Liver (tissue), 9 donors: Measurements from ENCODE around the gene ARHGAP4. TPM values are rescaled to one million over a fixed set of nuclear protein-coding genes. Genes with fewer than 3 reads are reported as not detected.

Experiments
- DNase-seq: peaks from one replicate; pipeline ENCODE4 v3.0.0-alpha.2; 2017; ENCODE audit warnings: low spot score
- H3K27ac ChIP-seq, 2 donors: one replicate each; pipeline ENCODE4 v1.7.0; 2013; ENCODE audit warnings: inconsistent platforms in 2 of 2, low read length in 2 of 2, control low read depth in 1 of 2, low read depth in 1 of 2, mild to moderate bottlenecking in 1 of 2
- H3K27me3 ChIP-seq, 4 donors: one replicate each; pipeline versions ENCODE4 v1.6.1 to v1.7.0; 2013; ENCODE audit warnings: low read length in 3 of 4, inconsistent platforms in 1 of 4, mild to moderate bottlenecking in 1 of 4, moderate library complexity in 1 of 4; ENCODE audit not compliant: control insufficient read depth in 4 of 4, insufficient read depth in 4 of 4
- H3K36me3 ChIP-seq, 4 donors: one replicate each; pipeline versions ENCODE4 v1.6.1 to v1.7.0; 2013; ENCODE audit warnings: low read length in 3 of 4, mild to moderate bottlenecking in 3 of 4, low read depth in 1 of 4, moderate library complexity in 1 of 4; ENCODE audit not compliant: control insufficient read depth in 4 of 4, insufficient read depth in 3 of 4
- H3K4me1 ChIP-seq, 4 donors: one replicate each; pipeline versions ENCODE4 v1.6.1 to v1.7.0; 2013; ENCODE audit warnings: low read length in 3 of 4, mild to moderate bottlenecking in 3 of 4, moderate library complexity in 1 of 4; ENCODE audit not compliant: control insufficient read depth in 4 of 4, insufficient read depth in 4 of 4
- H3K4me3 ChIP-seq, 3 donors: one replicate each; pipeline versions ENCODE4 v1.6.1 to v1.7.0; 2013; ENCODE audit warnings: low read length in 3 of 3, control low read depth in 1 of 3, low read depth in 1 of 3, mild to moderate bottlenecking in 1 of 3
- H3K9ac ChIP-seq, 2 donors: one replicate each; pipeline ENCODE4 v1.7.0; 2013; ENCODE audit warnings: low read length in 2 of 2, mild to moderate bottlenecking in 2 of 2, moderate library complexity in 2 of 2, control low read depth in 1 of 2, low read depth in 1 of 2
- H3K9me3 ChIP-seq, 4 donors: one replicate each; pipeline versions ENCODE4 v1.6.1 to v1.7.0; 2013; ENCODE audit warnings: low read length in 3 of 4; ENCODE audit not compliant: control insufficient read depth in 4 of 4
- ATF3 ChIP-seq: IDR thresholded peaks from 2 replicates; pipeline ENCODE4 v1.6.1; 2016; ENCODE audit warnings: antibody characterized with exemption
- EGR1 ChIP-seq, 2 donors: IDR thresholded peaks; 2 replicates each; pipeline ENCODE4 v1.6.1; 2016 to 2018; ENCODE audit warnings: antibody characterized with exemption in 2 of 2, low read depth in 2 of 2
- FOXA1 ChIP-seq: IDR thresholded peaks from 2 replicates; pipeline ENCODE4 v1.6.1; 2016; ENCODE audit warnings: antibody characterized with exemption
- FOXA2 ChIP-seq: IDR thresholded peaks from 2 replicates; pipeline ENCODE4 v1.6.1; 2016; ENCODE audit warnings: antibody characterized with exemption
- GABPA ChIP-seq, 2 donors: IDR thresholded peaks in 1 of 2; conservative IDR thresholded peaks in 1 of 2; 2 replicates each; pipeline ENCODE4 v1.6.1; 2016; ENCODE audit warnings: antibody characterized with exemption in 2 of 2, mild to moderate bottlenecking in 1 of 2, moderate library complexity in 1 of 2
- HNF4A ChIP-seq, 2 donors: conservative IDR thresholded peaks; 2 replicates each; pipeline ENCODE4 v1.6.1; 2016; ENCODE audit warnings: antibody characterized with exemption in 2 of 2, mild to moderate bottlenecking in 2 of 2
- HNF4G ChIP-seq: IDR thresholded peaks from 2 replicates; pipeline ENCODE4 v1.6.1; 2016; ENCODE audit warnings: antibody characterized with exemption
- JUND ChIP-seq, 2 donors: IDR thresholded peaks; 2 replicates each; pipeline ENCODE4 v1.6.1; 2016; ENCODE audit warnings: antibody characterized with exemption in 2 of 2
- NR2F2 ChIP-seq: IDR thresholded peaks from 2 replicates; pipeline ENCODE4 v1.6.1; 2016; ENCODE audit warnings: antibody characterized with exemption
- RAD21 ChIP-seq, 2 donors: IDR thresholded peaks; 2 replicates each; pipeline ENCODE4 v1.6.1; 2016; ENCODE audit warnings: antibody characterized with exemption in 2 of 2, mild to moderate bottlenecking in 2 of 2
- REST ChIP-seq: IDR thresholded peaks from 2 replicates; pipeline ENCODE4 v1.6.1; 2016; ENCODE audit warnings: antibody characterized with exemption, mild to moderate bottlenecking
- RXRA ChIP-seq, 2 donors: IDR thresholded peaks; 2 replicates each; pipeline ENCODE4 v1.6.1; 2017 to 2018; ENCODE audit warnings: antibody characterized with exemption in 2 of 2, mild to moderate bottlenecking in 1 of 2
- SP1 ChIP-seq: IDR thresholded peaks from 2 replicates; pipeline ENCODE4 v1.6.1; 2018; ENCODE audit warnings: antibody characterized with exemption, mild to moderate bottlenecking
- TAF1 ChIP-seq: conservative IDR thresholded peaks from 2 replicates; pipeline ENCODE4 v1.6.1; 2016; ENCODE audit warnings: antibody characterized with exemption, mild to moderate bottlenecking
- YY1 ChIP-seq: IDR thresholded peaks from 2 replicates; pipeline ENCODE4 v1.6.1; 2016; ENCODE audit warnings: antibody characterized with exemption, mild to moderate bottlenecking
- ZBTB33 ChIP-seq: IDR thresholded peaks from 2 replicates; pipeline ENCODE4 v1.6.1; 2016; ENCODE audit warnings: antibody characterized with exemption
- WGBS: extraction: QIAGEN DNeasy Blood & Tissue Kit; methylation state at CpG from one replicate; pipeline ENCODE4 v1.1.7; 2013; 5-methylcytosine and 5-hydroxymethylcytosine counted together
- polyA plus RNA-seq, 2 donors: library from polyadenylated mRNA; stranded (reverse) in 1 of 2; unstranded in 1 of 2; fragments of 200-250 nt in 1 of 2; fragments of >200 nt in 1 of 2; fragmentation: Nextera tagmentation in 1 of 2; extraction: Ambion mirVana in 1 of 2; gene quantifications; one replicate each; pipeline versions ENCODE4 v1.2.1 to v1.2.3, GENCODE V29; 2013 to 2015
- total RNA-seq, 2 donors: library from RNA; depleted of rRNA; stranded (reverse); fragments of >200 nt; gene quantifications; one replicate each; pipeline ENCODE4 v1.2.3, GENCODE V29; 2014
- TF ChIP-seq, protein P1 (sequence below): fragments of 150-350 bp; IDR thresholded peaks from 2 replicates; pipeline ENCODE4 v1.5.1; 2017; ENCODE audit warnings: improper control_type of control experiment, low read depth, low read length; ENCODE audit not compliant: missing input control
- TF ChIP-seq, protein P2 (sequence below): IDR thresholded peaks from 2 replicates; pipeline ENCODE4 v1.6.1; 2016; ENCODE audit warnings: antibody characterized with exemption
- donor health status: healthy.
- donor health status: healthy.
- donor health status: healthy.
- donor health status: healthy.
- donor health status: healthy.

The ARHGAP4 gene
- total and polyA plus RNA-seq, 4 donors = 3.3 to 28.1 (median 10.2) TPM

DNA sequence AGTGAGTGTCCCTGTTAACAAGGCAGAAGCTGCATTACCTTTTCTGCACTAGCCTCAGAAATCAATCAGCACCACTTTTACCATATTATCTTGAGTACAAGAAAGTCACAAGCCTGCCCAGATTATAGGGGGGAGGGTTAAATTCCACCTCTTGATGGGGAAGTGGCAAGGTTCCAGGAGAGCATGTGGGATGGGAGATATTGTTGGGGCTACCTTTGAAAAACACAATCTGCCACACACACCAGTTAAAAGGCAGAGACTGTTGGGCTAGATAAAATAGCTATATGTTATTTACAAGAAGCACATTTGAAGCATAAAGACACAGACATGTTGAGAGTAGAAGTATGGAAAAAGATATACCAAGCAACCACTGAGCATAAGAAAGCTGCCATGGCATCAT is 28.2 kb downstream of the ARHGAP4 start:
- Histone ChIP-seq H3K27me3 (no peaks in the 10 kb centered on the region), H3K36me3 (no peaks in the 10 kb centered on the region), H3K9ac (no peak overlapping the region), H3K4me3 (no peak overlapping the region), H3K4me1 (peaks cover 0 to 3% (median under 1%) of the 10 kb centered on the region in 4 donors), H3K27ac (no peak overlapping the region), H3K9me3 (no peaks in the 10 kb centered on the region)
- TF ChIP-seq HNF4G (no peak), ZBTB33 (no peak)
- DNase-seq = no peak

DNA sequence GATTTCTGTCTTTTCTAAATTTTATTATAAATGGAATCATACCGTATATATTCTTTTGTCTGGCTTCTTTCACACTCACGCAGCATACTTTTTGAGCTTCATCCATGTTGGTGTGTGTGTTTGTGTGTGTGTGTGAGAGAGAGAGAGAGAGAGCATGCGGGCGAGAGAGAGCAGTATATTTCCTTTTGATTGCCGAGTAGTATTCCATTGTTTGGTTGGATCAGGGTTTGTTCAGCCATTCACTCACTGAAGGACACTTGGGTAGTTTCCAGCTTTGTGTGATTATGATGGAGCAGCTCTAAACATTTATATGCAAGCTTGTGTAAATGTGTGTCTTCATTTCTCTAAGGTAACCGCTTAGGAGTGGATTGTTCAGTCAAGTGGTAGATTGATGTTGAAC is 36.9 kb downstream of the ARHGAP4 start:
- no peak overlapping the region for H3K9ac ChIP-seq
- H3K27ac ChIP-seq = no peak overlapping the region
- peaks cover 0 to 6% (median under 1%) of the 10 kb centered on the region in 4 donors for H3K27me3 ChIP-seq
- 91% methylated on average over 6 of the region's 6 CpGs for WGBS
- no peak for DNase-seq
- H3K9me3 ChIP-seq = no peaks in the 10 kb centered on the region
- no peaks in the 10 kb centered on the region for H3K36me3 ChIP-seq
- H3K4me3 ChIP-seq = no peak overlapping the region
- TF ChIP-seq, protein P1, sequence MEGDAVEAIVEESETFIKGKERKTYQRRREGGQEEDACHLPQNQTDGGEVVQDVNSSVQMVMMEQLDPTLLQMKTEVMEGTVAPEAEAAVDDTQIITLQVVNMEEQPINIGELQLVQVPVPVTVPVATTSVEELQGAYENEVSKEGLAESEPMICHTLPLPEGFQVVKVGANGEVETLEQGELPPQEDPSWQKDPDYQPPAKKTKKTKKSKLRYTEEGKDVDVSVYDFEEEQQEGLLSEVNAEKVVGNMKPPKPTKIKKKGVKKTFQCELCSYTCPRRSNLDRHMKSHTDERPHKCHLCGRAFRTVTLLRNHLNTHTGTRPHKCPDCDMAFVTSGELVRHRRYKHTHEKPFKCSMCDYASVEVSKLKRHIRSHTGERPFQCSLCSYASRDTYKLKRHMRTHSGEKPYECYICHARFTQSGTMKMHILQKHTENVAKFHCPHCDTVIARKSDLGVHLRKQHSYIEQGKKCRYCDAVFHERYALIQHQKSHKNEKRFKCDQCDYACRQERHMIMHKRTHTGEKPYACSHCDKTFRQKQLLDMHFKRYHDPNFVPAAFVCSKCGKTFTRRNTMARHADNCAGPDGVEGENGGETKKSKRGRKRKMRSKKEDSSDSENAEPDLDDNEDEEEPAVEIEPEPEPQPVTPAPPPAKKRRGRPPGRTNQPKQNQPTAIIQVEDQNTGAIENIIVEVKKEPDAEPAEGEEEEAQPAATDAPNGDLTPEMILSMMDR = no peak
- TF ChIP-seq JUND (IDR thresholded peaks at IDR 0.05) = no peak
- TF ChIP-seq TAF1 = no peak
- TF ChIP-seq GABPA (IDR thresholded peaks at IDR 0.05 in 1 of 2, conservative IDR thresholded peaks at IDR 0.05 in 1 of 2) = no peak
- no peak for TF ChIP-seq ATF3
- TF ChIP-seq FOXA1 = no peak
- TF ChIP-seq REST = no peak
- no peak for TF ChIP-seq HNF4A (conservative IDR thresholded peaks at IDR 0.05)
- TF ChIP-seq NR2F2 = no peak
- TF ChIP-seq HNF4G = no peak
- TF ChIP-seq RAD21 (IDR thresholded peaks at IDR 0.05) = no peak
- TF ChIP-seq, protein P2, sequence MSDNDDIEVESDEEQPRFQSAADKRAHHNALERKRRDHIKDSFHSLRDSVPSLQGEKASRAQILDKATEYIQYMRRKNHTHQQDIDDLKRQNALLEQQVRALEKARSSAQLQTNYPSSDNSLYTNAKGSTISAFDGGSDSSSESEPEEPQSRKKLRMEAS = no peak
- TF ChIP-seq RXRA (IDR thresholded peaks at IDR 0.05) = no peak
- no peak for TF ChIP-seq SP1
- no peak for TF ChIP-seq EGR1 (IDR thresholded peaks at IDR 0.05; ENCODE audit: low read depth in 2 of 2)
- TF ChIP-seq YY1 = no peak
- TF ChIP-seq ZBTB33 = no peak
- TF ChIP-seq FOXA2 = no peak
- peaks cover 0 to 2% (median 0%) of the 10 kb centered on the region in 4 donors for H3K4me1 ChIP-seq
